IPS-NIHi7 (cell line): ENCODE measurements around the gene NEUROD1.

Source experiments
- DNase-seq: peaks from one replicate; pipeline ENCODE4 v3.0.0; 2012; ENCODE audit warnings: mixed read lengths; ENCODE audit errors: extremely low spot score

The NEUROD1 gene

DNA sequence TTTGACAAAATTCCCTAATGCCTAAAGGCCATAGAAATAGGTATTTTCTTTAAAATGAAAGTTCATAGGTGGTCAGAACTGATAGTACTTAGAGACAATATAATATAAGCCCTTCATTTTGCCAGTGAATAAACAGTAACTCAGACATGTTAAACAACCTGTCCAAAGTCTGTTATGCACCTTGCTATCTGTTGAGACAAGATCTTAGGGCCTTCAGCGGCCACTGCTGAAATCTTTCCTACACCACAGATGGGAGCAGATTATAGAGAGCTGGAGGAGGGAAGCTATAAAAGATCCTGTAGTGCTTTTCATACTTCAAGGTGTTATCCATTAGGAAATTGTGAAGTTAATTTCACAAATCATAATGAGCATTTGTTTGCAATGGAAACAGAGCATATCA, 37.2 kb downstream of the NEUROD1 start:
- no peak for DNase-seq

GRCh38 chr2:181642086-181642485, 38.2 kb downstream of the NEUROD1 start:
- DNase-seq = no peak

- no peak for DNase-seq
Observed at GRCh38 chr2:181639686-181640085, 40.6 kb downstream of the NEUROD1 start.

GRCh38 chr2:181632733-181633401, 47.5 kb downstream of the NEUROD1 start:
- no peak for DNase-seq

- DNase-seq = no peak
Observed at GRCh38 chr2:181628590-181629585, 51.4 kb downstream of the NEUROD1 start.

GRCh38 chr2:181627545-181627944, 52.8 kb downstream of the NEUROD1 start:
- no peak for DNase-seq

DNA sequence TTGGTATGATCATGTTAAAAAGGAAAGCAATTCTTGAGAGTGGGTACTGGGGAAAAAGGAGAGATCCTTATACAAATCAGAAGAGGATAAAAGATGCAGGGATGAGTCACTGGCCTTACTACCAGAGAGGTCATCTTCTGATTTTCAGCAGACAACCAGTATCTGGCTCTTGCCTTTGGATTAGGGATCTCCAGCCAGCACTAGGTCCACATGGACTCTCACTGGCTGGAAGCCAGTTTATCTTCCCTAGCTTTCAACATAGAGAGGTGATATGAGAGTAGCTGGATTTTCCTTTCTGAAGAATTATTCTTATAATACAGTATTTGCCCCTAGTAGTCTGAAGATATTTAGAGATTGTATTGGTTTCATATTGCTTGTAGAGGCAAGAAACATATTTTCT, 53.6 kb downstream of the NEUROD1 start:
- DNase-seq = no peak
